GM23338 (cell line): Measurements from ENCODE around the gene MAP2K5. TPM values are rescaled to one million over a fixed set of nuclear protein-coding genes. Genes with fewer than 3 reads are reported as not detected.

ENCODE experiments used
- ATAC-seq: fragments of 200-7000 bp; cut with Tn5 transposase; 3 replicates; pipeline ENCODE4 v1.9.1; 2020
- DNase-seq: peaks from one replicate; pipeline ENCODE4 v3.0.0-alpha.2; 2015; ENCODE audit warnings: low spot score
- H2AFZ ChIP-seq: fragments of 200-600 bp; sonication (generic); 2 replicates; pipeline ENCODE4 v1.8.0; 2016; ENCODE audit warnings: antibody characterized with exemption, mild to moderate bottlenecking, moderate library complexity
- H3F3A ChIP-seq: fragments of 200-600 bp; sonication (generic); replicated peaks from 2 replicates; pipeline ENCODE4 v1.8.0; 2017; ENCODE audit warnings: antibody characterized with exemption, mixed run types, low read depth
- H3K27ac ChIP-seq: fragments of 200-600 bp; sonication (generic); 2 replicates; pipeline ENCODE4 v1.6.1; 2016; ENCODE audit warnings: low read depth
- H3K27me3 ChIP-seq: fragments of 200-600 bp; sonication (generic); 2 replicates; pipeline ENCODE4 v1.8.0; 2016; ENCODE audit warnings: mild to moderate bottlenecking, mixed run types, moderate library complexity; ENCODE audit not compliant: insufficient read depth
- H3K36me3 ChIP-seq: fragments of 200-600 bp; sonication (generic); 2 replicates; pipeline ENCODE4 v1.8.0; 2016; ENCODE audit warnings: mild to moderate bottlenecking; ENCODE audit not compliant: insufficient read depth
- H3K4me1 ChIP-seq: fragments of 200-600 bp; sonication (generic); 2 replicates; pipeline ENCODE4 v1.8.0; 2016; ENCODE audit warnings: mild to moderate bottlenecking, moderate library complexity; ENCODE audit not compliant: insufficient read depth
- H3K4me2 ChIP-seq: fragments of 200-600 bp; sonication (generic); 2 replicates; pipeline ENCODE4 v1.7.1; 2017; ENCODE audit warnings: mixed run types
- H3K4me3 ChIP-seq: fragments of 200-600 bp; sonication (generic); 2 replicates; pipeline ENCODE4 v1.6.1; 2016; ENCODE audit warnings: mixed run types
- H3K79me2 ChIP-seq: fragments of 200-600 bp; sonication (generic); replicated peaks from 2 replicates; pipeline ENCODE4 v1.8.0; 2017; ENCODE audit warnings: mild to moderate bottlenecking; ENCODE audit not compliant: insufficient read depth
- H3K9me2 ChIP-seq: fragments of 200-600 bp; sonication (generic); 2 replicates; pipeline ENCODE4 v1.8.0; 2017; ENCODE audit not compliant: insufficient read depth
- H4K20me1 ChIP-seq: fragments of 200-600 bp; sonication (generic); replicated peaks from 2 replicates; pipeline ENCODE4 v1.8.0; 2017; ENCODE audit warnings: mild to moderate bottlenecking; ENCODE audit not compliant: insufficient read depth
- H3K27ac Mint-ChIP-seq: 2 replicates; pipeline ENCODE4 v1.8.0; 2020; ENCODE audit warnings: inconsistent platforms, mild to moderate bottlenecking, moderate library complexity, mixed read lengths
- H3K27me3 Mint-ChIP-seq: 3 replicates; pipeline ENCODE4 v1.8.0; 2022; ENCODE audit warnings: low read depth, mild to moderate bottlenecking, moderate library complexity, mixed read lengths, inconsistent platforms; ENCODE audit not compliant: insufficient read depth, poor library complexity
- H3K36me3 Mint-ChIP-seq: 3 replicates; pipeline ENCODE4 v1.8.0; 2021; ENCODE audit warnings: low read depth, mild to moderate bottlenecking, inconsistent platforms, moderate library complexity, mixed read lengths
- H3K4me1 Mint-ChIP-seq: 3 replicates; pipeline ENCODE4 v1.8.0; 2020; ENCODE audit warnings: mild to moderate bottlenecking, inconsistent platforms, mixed read lengths
- H3K4me3 Mint-ChIP-seq: 3 replicates; pipeline ENCODE4 v1.8.0; 2021; ENCODE audit warnings: moderate library complexity, mild to moderate bottlenecking, inconsistent platforms, mixed read lengths
- H3K9me3 Mint-ChIP-seq: 3 replicates; pipeline ENCODE4 v1.8.0; 2020; ENCODE audit warnings: moderate library complexity, mild to moderate bottlenecking, inconsistent platforms, mixed read lengths
- CREB1 ChIP-seq: fragments of 250-450 bp; sonication (Bioruptor Pico); IDR thresholded peaks from 2 replicates; pipeline ENCODE4 v1.5.0; 2020; ENCODE audit warnings: low read depth, mild to moderate bottlenecking, moderate library complexity
- CTCF ChIP-seq, 2 experiments: fragments of 200-600 bp in 1 of 2; sonication (generic) in 1 of 2; conservative IDR thresholded peaks; 2 replicates each; pipeline versions ENCODE4 v1.5.1 to v1.6.1; 2016 to 2017; ENCODE audit warnings: antibody characterized with exemption in 2 of 2, low read depth in 2 of 2, mild to moderate bottlenecking in 2 of 2, moderate library complexity in 1 of 2
- ETS1 ChIP-seq: IDR thresholded peaks from 2 replicates; pipeline ENCODE4 v1.6.1; 2016; ENCODE audit warnings: antibody characterized with exemption
- EZH2 ChIP-seq: fragments of 200-600 bp; sonication (generic); IDR thresholded peaks from one replicate; pipeline ENCODE4 v1.8.0; 2017; ENCODE audit warnings: antibody characterized with exemption, mild to moderate bottlenecking, low read depth; ENCODE audit not compliant: unreplicated experiment
- EZH2phosphoT487 ChIP-seq: fragments of 200-600 bp; sonication (generic); IDR thresholded peaks from one replicate; pipeline ENCODE4 v1.8.1; 2018; ENCODE audit warnings: antibody characterized with exemption; ENCODE audit not compliant: unreplicated experiment
- JUNB ChIP-seq: IDR thresholded peaks from one replicate; pipeline ENCODE4 v1.6.1; 2016; ENCODE audit warnings: antibody characterized with exemption; ENCODE audit not compliant: unreplicated experiment
- NANOG ChIP-seq: IDR thresholded peaks from 2 replicates; pipeline ENCODE4 v1.6.1; 2016; ENCODE audit warnings: antibody characterized with exemption, borderline replicate concordance
- POLR2AphosphoS5 ChIP-seq: IDR thresholded peaks from 2 replicates; pipeline ENCODE4 v1.6.1; 2016; ENCODE audit warnings: antibody characterized with exemption, low read depth
- REST ChIP-seq: IDR thresholded peaks from one replicate; pipeline ENCODE4 v1.6.1; 2018; ENCODE audit warnings: antibody characterized with exemption; ENCODE audit not compliant: unreplicated experiment
- STAT1 ChIP-seq: IDR thresholded peaks from one replicate; pipeline ENCODE4 v1.6.1; 2016; ENCODE audit warnings: antibody characterized with exemption; ENCODE audit not compliant: unreplicated experiment
- ZNF114 ChIP-seq: fragments of 250-450 bp; sonication (Bioruptor Pico); IDR thresholded peaks from 2 replicates; pipeline ENCODE4 v1.5.0; 2020; ENCODE audit warnings: mild to moderate bottlenecking, moderate library complexity
- ZNF331 ChIP-seq: fragments of 250-450 bp; sonication (Bioruptor Pico); IDR thresholded peaks from 2 replicates; pipeline ENCODE4 v1.5.0; 2020; ENCODE audit warnings: low read depth, mild to moderate bottlenecking, moderate library complexity
- ZNF462 ChIP-seq: fragments of 250-450 bp; sonication (Bioruptor Pico); IDR thresholded peaks from 2 replicates; pipeline ENCODE4 v1.5.0; 2020; ENCODE audit warnings: mild to moderate bottlenecking, moderate library complexity
- polyA plus RNA-seq: library from polyadenylated mRNA; unstranded; fragments of >200 nt; fragmentation: Nextera tagmentation; extraction: Ambion mirVana; gene quantifications from 2 replicates; pipeline ENCODE4 v1.2.1, GENCODE V29; 2016
- total RNA-seq: library from RNA; depleted of rRNA; stranded (reverse); fragments of >200 nt; shearing (Covaris generic); gene quantifications from 2 replicates; pipeline ENCODE4 v1.2.3, GENCODE V29; 2014

MAP2K5 gene
- total and polyA plus RNA-seq, 2 experiments from 2014 or later, result 6.5 to 13.6 TPM

GRCh38 chr15:67543348-67543718 lies 830 bp downstream of the MAP2K5 start:
- H3K9me3 Mint-ChIP-seq, result no peaks in the 10 kb centered on the region
- H3K27ac Mint-ChIP-seq, result no peak overlapping the region; the same call in 1 of the 2 replicates
- peak overlapping the region; percentile 95 for H3K4me3 Mint-ChIP-seq

More at GRCh38 chr15:67543348-67543718, 830 bp downstream of the MAP2K5 start:
- Mint-ChIP-seq H3K36me3 (peaks cover 2% of the 10 kb centered on the region; the same call in 2 of the 3 replicates), H3K4me1 (peaks cover 13% of the 10 kb centered on the region), H3K27me3 (peaks cover 15% of the 10 kb centered on the region)
- Histone ChIP-seq H4K20me1 (no peaks in the 10 kb centered on the region), H2AFZ (peak overlapping the region; percentile 99), H3K4me1 (peaks cover 9% of the 10 kb centered on the region), H3F3A (no peaks in the 10 kb centered on the region; the same call in 1 of the 2 replicates), H3K4me3 (peak overlapping the region; percentile 93), H3K9me2 (no peaks in the 10 kb centered on the region), H3K27ac (no peak overlapping the region), H3K79me2 (no peaks in the 10 kb centered on the region), H3K36me3 (no peaks in the 10 kb centered on the region), H3K4me2 (peak overlapping the region; percentile 97), H3K27me3 (no peaks in the 10 kb centered on the region)
- ATAC-seq (no peak), DNase-seq (no peak)
- TF ChIP-seq ZNF462 (CRISPR knock-in tag) (no peak), CTCF (conservative IDR thresholded peaks at IDR 0.05; ENCODE audit: low read depth in 2 of 2) (no peak), POLR2AphosphoS5 (no peak; the same call in 1 of the 2 replicates), EZH2 (no peak), CREB1 (no peak), EZH2phosphoT487 (no peak), NANOG (no peak), ZNF114 (CRISPR knock-in tag) (no peak), JUNB (no peak), REST (no peak), ZNF331 (no peak), STAT1 (no peak), ETS1 (no peak)
